Neural progenitor cell (in vitro differentiated cells): ENCODE results near the gene LMBR1L. TPM values are rescaled to one million over a fixed set of nuclear protein-coding genes. Genes with fewer than 3 reads are reported as not detected.

Experiments
- DNase-seq: peaks from one replicate; pipeline ENCODE4 v3.0.0-alpha.2; 2016; ENCODE audit warnings: low spot score
- H2AFZ ChIP-seq: fragments of 200-600 bp; sonication (generic); replicated peaks from 2 replicates; pipeline ENCODE4 v1.6.1; 2016; ENCODE audit warnings: antibody characterized with exemption
- H3F3A ChIP-seq: fragments of 200-600 bp; sonication (generic); 2 replicates; pipeline ENCODE4 v1.6.1; 2016; ENCODE audit warnings: antibody characterized with exemption, low read depth
- H3K27ac ChIP-seq: fragments of 200-600 bp; sonication (generic); 2 replicates; pipeline ENCODE4 v1.5.1; 2016; ENCODE audit warnings: mild to moderate bottlenecking
- H3K27me3 ChIP-seq: fragments of 200-600 bp; sonication (generic); 2 replicates; pipeline ENCODE4 v1.6.1; 2016; ENCODE audit warnings: mild to moderate bottlenecking, moderate library complexity
- H3K36me3 ChIP-seq: fragments of 200-600 bp; sonication (generic); 2 replicates; pipeline ENCODE4 v1.5.1; 2016
- H3K4me1 ChIP-seq: fragments of 200-600 bp; sonication (generic); 2 replicates; pipeline ENCODE4 v1.6.1; 2016; ENCODE audit warnings: mixed run types
- H3K4me2 ChIP-seq: fragments of 200-600 bp; sonication (generic); 2 replicates; pipeline ENCODE4 v1.6.1; 2016
- H3K4me3 ChIP-seq: fragments of 200-600 bp; sonication (generic); 2 replicates; pipeline ENCODE4 v1.5.1; 2016
- H3K79me2 ChIP-seq: fragments of 200-600 bp; sonication (generic); 2 replicates; pipeline ENCODE4 v1.6.1; 2016; ENCODE audit warnings: low read depth
- H3K9ac ChIP-seq: fragments of 200-600 bp; sonication (generic); 2 replicates; pipeline ENCODE4 v1.6.1; 2016
- H3K9me3 ChIP-seq: fragments of 200-600 bp; sonication (generic); 2 replicates; pipeline ENCODE4 v1.5.1; 2016; ENCODE audit warnings: low read depth
- H4K20me1 ChIP-seq: fragments of 200-600 bp; sonication (generic); 2 replicates; pipeline ENCODE4 v1.6.1; 2016; ENCODE audit warnings: low read depth
- H3K27ac Mint-ChIP-seq: 3 replicates; pipeline ENCODE4 v1.8.0; 2021; ENCODE audit warnings: mixed read lengths
- H3K27me3 Mint-ChIP-seq: 2 replicates; pipeline ENCODE4 v1.8.0; 2022; ENCODE audit warnings: low read depth, mild to moderate bottlenecking, inconsistent platforms, moderate library complexity, mixed read lengths; ENCODE audit not compliant: insufficient read depth
- H3K36me3 Mint-ChIP-seq: 3 replicates; pipeline ENCODE4 v1.8.0; 2021; ENCODE audit warnings: mixed read lengths
- H3K4me1 Mint-ChIP-seq: 3 replicates; pipeline ENCODE4 v1.8.0; 2021; ENCODE audit warnings: mixed read lengths
- H3K4me3 Mint-ChIP-seq: 3 replicates; pipeline ENCODE4 v1.8.0; 2021; ENCODE audit warnings: mild to moderate bottlenecking, moderate library complexity, mixed read lengths
- H3K9me3 Mint-ChIP-seq: 3 replicates; pipeline ENCODE4 v1.8.0; 2020; ENCODE audit warnings: mixed read lengths
- CTCF ChIP-seq: fragments of 200-600 bp; sonication (generic); IDR thresholded peaks from 2 replicates; pipeline ENCODE4 v1.5.1; 2017; ENCODE audit warnings: antibody characterized with exemption, mild to moderate bottlenecking
- EZH2 ChIP-seq: fragments of 200-600 bp; sonication (generic); IDR thresholded peaks from 2 replicates; pipeline ENCODE4 v1.6.1; 2017; ENCODE audit warnings: antibody characterized with exemption, mild to moderate bottlenecking, moderate library complexity
- EZH2phosphoT487 ChIP-seq: fragments of 200-600 bp; sonication (generic); IDR thresholded peaks from 2 replicates; pipeline ENCODE4 v1.6.1; 2017; ENCODE audit warnings: antibody characterized with exemption
- total RNA-seq: library from RNA; depleted of rRNA; stranded (reverse); fragments of >200 nt; gene quantifications from 2 replicates; pipeline ENCODE4 v1.2.3, GENCODE V29; 2015; ENCODE audit warnings: low replicate concordance

The LMBR1L gene
- total RNA-seq, 1 donor from 2014 or later, result 32.7 TPM

- Histone ChIP-seq H3K9me3 (no peaks in the 10 kb centered on the region), H3F3A (peaks cover 59% of the 10 kb centered on the region), H3K4me3 (no peak overlapping the region), H3K36me3 (peaks cover 7% of the 10 kb centered on the region), H4K20me1 (peaks cover 31% of the 10 kb centered on the region), H3K4me1 (peaks cover 12% of the 10 kb centered on the region), H3K79me2 (peaks cover 33% of the 10 kb centered on the region), H3K27me3 (no peaks in the 10 kb centered on the region), H3K9ac (no peak overlapping the region), H2AFZ (no peak overlapping the region), H3K27ac (peak overlapping the region; percentile 41), H3K4me2 (no peak overlapping the region)
- Mint-ChIP-seq H3K27me3 (peaks cover 4% of the 10 kb centered on the region), H3K36me3 (peaks cover 39% of the 10 kb centered on the region), H3K9me3 (no peaks in the 10 kb centered on the region), H3K27ac (no peak overlapping the region), H3K4me1 (peaks cover 33% of the 10 kb centered on the region), H3K4me3 (peak overlapping the region; percentile 64)
- no peak for DNase-seq
- TF ChIP-seq CTCF, result no peak
- no peak for TF ChIP-seq EZH2phosphoT487
- TF ChIP-seq EZH2, result no peak
These were observed 16.5 kb upstream of the LMBR1L start for GRCh38 chr12:49126852-49127763.

GRCh38 chr12:49121047-49121696 lies 10.5 kb upstream of the LMBR1L start:
- H3K9ac ChIP-seq, result no peak overlapping the region
- H3K4me1 ChIP-seq, result no peaks in the 10 kb centered on the region
- H3K27me3 Mint-ChIP-seq, result peaks cover 6% of the 10 kb centered on the region
- H3K36me3 ChIP-seq, result no peaks in the 10 kb centered on the region
- no peak overlapping the region for H3K4me2 ChIP-seq
- peak; percentile 71 for DNase-seq
- no peak overlapping the region for H2AFZ ChIP-seq
- H3F3A ChIP-seq, result peaks cover 10% of the 10 kb centered on the region
- H3K9me3 Mint-ChIP-seq, result no peaks in the 10 kb centered on the region
- H3K4me3 Mint-ChIP-seq, result peak overlapping the region; percentile 7
- H3K27ac ChIP-seq, result no peak overlapping the region
- H3K4me3 ChIP-seq, result no peak overlapping the region
- TF ChIP-seq EZH2 (no peak), CTCF (peak; percentile 65)
- H4K20me1 ChIP-seq, result no peaks in the 10 kb centered on the region
- peaks cover 1% of the 10 kb centered on the region for H3K36me3 Mint-ChIP-seq
- H3K9me3 ChIP-seq, result no peaks in the 10 kb centered on the region
- H3K79me2 ChIP-seq, result no peaks in the 10 kb centered on the region
- no peaks in the 10 kb centered on the region for H3K27me3 ChIP-seq
- H3K27ac Mint-ChIP-seq, result no peak overlapping the region
- H3K4me1 Mint-ChIP-seq, result peaks cover 15% of the 10 kb centered on the region

GRCh38 chr12:49111206-49111605 lies 559 bp upstream of the LMBR1L start:
- H2AFZ ChIP-seq, result peak overlapping the region; percentile 54
- H3K27me3 ChIP-seq, result no peaks in the 10 kb centered on the region
- peaks cover 11% of the 10 kb centered on the region for H3K27me3 Mint-ChIP-seq
- no peaks in the 10 kb centered on the region for H3K9me3 ChIP-seq
- H3K27ac ChIP-seq, result no peak overlapping the region
- no peak overlapping the region for H3K9ac ChIP-seq
- peak overlapping the region; percentile 69 for H3K4me2 ChIP-seq
- DNase-seq, result no peak
- H3K4me1 Mint-ChIP-seq, result peaks cover 31% of the 10 kb centered on the region
- TF ChIP-seq EZH2, result no peak
- TF ChIP-seq EZH2phosphoT487, result no peak
- peaks cover 6% of the 10 kb centered on the region for H3K4me1 ChIP-seq
- peak overlapping the region; percentile 97 for H3K27ac Mint-ChIP-seq
- peaks cover 8% of the 10 kb centered on the region for H3K36me3 Mint-ChIP-seq
- H3K36me3 ChIP-seq, result no peaks in the 10 kb centered on the region
- H3F3A ChIP-seq, result peaks cover 5% of the 10 kb centered on the region
- H4K20me1 ChIP-seq, result peaks cover 37% of the 10 kb centered on the region
- H3K4me3 Mint-ChIP-seq, result peak overlapping the region; percentile 97
- no peaks in the 10 kb centered on the region for H3K9me3 Mint-ChIP-seq
- peak overlapping the region; percentile 95 for H3K4me3 ChIP-seq
- peaks cover 36% of the 10 kb centered on the region for H3K79me2 ChIP-seq
